ENCODE results near the gene LYZ. TPM values are rescaled to one million over a fixed set of nuclear protein-coding genes. Genes with fewer than 3 reads are reported as not detected.

Gene LYZ
- total RNA-seq, 2 experiments from 2014 or later = not detected

- no peak overlapping the region for H3K4me3 Mint-ChIP-seq
- H3K4me1 Mint-ChIP-seq = peaks cover 4% of the 10 kb centered on the region
- H3K9me3 Mint-ChIP-seq = no peaks in the 10 kb centered on the region
- H3K27ac Mint-ChIP-seq = no peak overlapping the region
- ChIA-PET CTCF (interaction anchor here (1.4 to 3.2 kb wide), 4 partner anchors 10 to 296 kb away, joined by 3 to 14 read pairs (median 6); no protein-coding TSS in a partner anchor), POLR2A (no interaction called here)
- no peak for DNase-seq
- no peaks in the 10 kb centered on the region for H3K36me3 Mint-ChIP-seq (ENCODE audit: low read depth)
- peaks cover 7% of the 10 kb centered on the region for H3K27me3 Mint-ChIP-seq
Measured at GRCh38 chr12:69343357-69343756, 4.8 kb upstream of the LYZ start.

GRCh38 chr12:69343885-69344612, 4.1 kb upstream of the LYZ start:
- Mint-ChIP-seq H3K27ac (no peak overlapping the region), H3K4me1 (peaks cover 5% of the 10 kb centered on the region), H3K27me3 (peaks cover 8% of the 10 kb centered on the region), H3K9me3 (no peaks in the 10 kb centered on the region), H3K36me3 (ENCODE audit: low read depth) (no peaks in the 10 kb centered on the region), H3K4me3 (no peak overlapping the region)
- DNase-seq = no peak
- ChIA-PET POLR2A (no interaction called here), CTCF (interaction anchor here (1.4 to 1.6 kb wide), 2 partner anchors 14 to 295 kb away, joined by 3 to 4 read pairs; no protein-coding TSS in a partner anchor)

- H3K36me3 Mint-ChIP-seq (ENCODE audit: low read depth) = no peaks in the 10 kb centered on the region
- no peaks in the 10 kb centered on the region for H3K9me3 Mint-ChIP-seq
- no peak overlapping the region for H3K27ac Mint-ChIP-seq
- H3K4me3 Mint-ChIP-seq = no peak overlapping the region
- ChIA-PET POLR2A (no interaction called here), CTCF (no interaction called here)
- peaks cover 5% of the 10 kb centered on the region for H3K4me1 Mint-ChIP-seq
- peaks cover 9% of the 10 kb centered on the region for H3K27me3 Mint-ChIP-seq
- no peak for DNase-seq
Measured at GRCh38 chr12:69345077-69345476, 3.1 kb upstream of the LYZ start.

GRCh38 chr12:69345742-69346141, 2.4 kb upstream of the LYZ start:
- DNase-seq = no peak
- CTCF ChIA-PET = no interaction called here
- POLR2A ChIA-PET = no interaction called here
- peaks cover 5% of the 10 kb centered on the region for H3K4me1 Mint-ChIP-seq
- H3K4me3 Mint-ChIP-seq = no peak overlapping the region
- no peak overlapping the region for H3K27ac Mint-ChIP-seq
- peaks cover 9% of the 10 kb centered on the region for H3K27me3 Mint-ChIP-seq
- no peaks in the 10 kb centered on the region for H3K9me3 Mint-ChIP-seq
- no peaks in the 10 kb centered on the region for H3K36me3 Mint-ChIP-seq (ENCODE audit: low read depth)

GRCh38 chr12:69350002-69350626, 1.9 kb downstream of the LYZ start:
- peaks cover 14% of the 10 kb centered on the region for H3K27me3 Mint-ChIP-seq
- no peaks in the 10 kb centered on the region for H3K9me3 Mint-ChIP-seq
- no peak overlapping the region for H3K27ac Mint-ChIP-seq
- no peaks in the 10 kb centered on the region for H3K36me3 Mint-ChIP-seq (ENCODE audit: low read depth)
- ChIA-PET POLR2A (no interaction called here), CTCF (no interaction called here)
- H3K4me1 Mint-ChIP-seq = peaks cover 5% of the 10 kb centered on the region
- DNase-seq = no peak
- H3K4me3 Mint-ChIP-seq = no peak overlapping the region

GRCh38 chr12:69350777-69351176, 2.6 kb downstream of the LYZ start:
- no peaks in the 10 kb centered on the region for H3K9me3 Mint-ChIP-seq
- no peaks in the 10 kb centered on the region for H3K36me3 Mint-ChIP-seq (ENCODE audit: low read depth)
- no peak overlapping the region for H3K27ac Mint-ChIP-seq
- peaks cover 5% of the 10 kb centered on the region for H3K4me1 Mint-ChIP-seq
- ChIA-PET POLR2A (no interaction called here), CTCF (interaction anchor here (0.5 kb wide), 1 partner anchor 9 kb away, joined by 3 read pairs; no protein-coding TSS in a partner anchor)
- DNase-seq = no peak
- H3K4me3 Mint-ChIP-seq = no peak overlapping the region
- peaks cover 14% of the 10 kb centered on the region for H3K27me3 Mint-ChIP-seq

GRCh38 chr12:69351462-69352236, 3.5 kb downstream of the LYZ start:
- Mint-ChIP-seq H3K27ac (no peak overlapping the region), H3K36me3 (ENCODE audit: low read depth) (no peaks in the 10 kb centered on the region), H3K27me3 (peaks cover 14% of the 10 kb centered on the region), H3K4me3 (no peak overlapping the region), H3K9me3 (no peaks in the 10 kb centered on the region), H3K4me1 (peaks cover 5% of the 10 kb centered on the region)
- DNase-seq = no peak
- POLR2A ChIA-PET = no interaction called here
- CTCF ChIA-PET = interaction anchor here (0.7 to 1.7 kb wide), 2 partner anchors 21 to 387 kb away, joined by 3 read pairs; partner anchors contain the start of gene RAB3IP

- DNase-seq = no peak
- peaks cover 14% of the 10 kb centered on the region for H3K27me3 Mint-ChIP-seq
- ChIA-PET CTCF (interaction anchor here (1.7 kb wide), 1 partner anchor 386 kb away, joined by 3 read pairs; the partner anchor contains the start of gene RAB3IP), POLR2A (no interaction called here)
- no peaks in the 10 kb centered on the region for H3K9me3 Mint-ChIP-seq
- H3K27ac Mint-ChIP-seq = no peak overlapping the region
- H3K36me3 Mint-ChIP-seq (ENCODE audit: low read depth) = no peaks in the 10 kb centered on the region
- H3K4me3 Mint-ChIP-seq = no peak overlapping the region
- peaks cover 10% of the 10 kb centered on the region for H3K4me1 Mint-ChIP-seq
Measured at GRCh38 chr12:69352904-69353303, 4.7 kb downstream of the LYZ start.

- no peak for DNase-seq
- ChIA-PET POLR2A (no interaction called here), CTCF (no interaction called here)
- Mint-ChIP-seq H3K4me1 (peaks cover 14% of the 10 kb centered on the region), H3K4me3 (no peak overlapping the region), H3K27me3 (peaks cover 9% of the 10 kb centered on the region), H3K36me3 (ENCODE audit: low read depth) (no peaks in the 10 kb centered on the region), H3K9me3 (no peaks in the 10 kb centered on the region), H3K27ac (no peak overlapping the region)
Measured at GRCh38 chr12:69354172-69354555, 6.0 kb downstream of the LYZ start.

GRCh38 chr12:69354556-69355187, 6.5 kb downstream of the LYZ start:
- Mint-ChIP-seq H3K9me3 (no peaks in the 10 kb centered on the region), H3K36me3 (ENCODE audit: low read depth) (no peaks in the 10 kb centered on the region), H3K27ac (no peak overlapping the region), H3K4me3 (no peak overlapping the region), H3K4me1 (peaks cover 18% of the 10 kb centered on the region), H3K27me3 (peaks cover 9% of the 10 kb centered on the region)
- ChIA-PET CTCF (no interaction called here), POLR2A (no interaction called here)
- no peak for DNase-seq

- Mint-ChIP-seq H3K36me3 (ENCODE audit: low read depth) (peaks cover 4% of the 10 kb centered on the region), H3K27ac (no peak overlapping the region), H3K27me3 (peaks cover 8% of the 10 kb centered on the region), H3K4me1 (peaks cover 24% of the 10 kb centered on the region), H3K4me3 (no peak overlapping the region), H3K9me3 (no peaks in the 10 kb centered on the region)
- no peak for DNase-seq
- ChIA-PET CTCF (no interaction called here), POLR2A (no interaction called here)
Measured at GRCh38 chr12:69355363-69356028, 7.3 kb downstream of the LYZ start.

GRCh38 chr12:69359531-69360347, 11.6 kb downstream of the LYZ start, which contains the start of gene YEATS4:
YEATS4 (plus strand) TSS chr12:69359743; CDS start chr12:69359973, 230 bp downstream.
- peak; percentile 92 for DNase-seq
- Mint-ChIP-seq H3K9me3 (no peaks in the 10 kb centered on the region), H3K4me1 (peaks cover 38% of the 10 kb centered on the region), H3K27me3 (peaks cover 2% of the 10 kb centered on the region), H3K36me3 (ENCODE audit: low read depth) (peaks cover 20% of the 10 kb centered on the region), H3K27ac (peak within 1 kb of the TSS; percentile 99), H3K4me3 (peak within 1 kb of the TSS; percentile 97)
- ChIA-PET POLR2A (interaction anchor here (0.6 kb wide), 1 partner anchor 224 kb away, joined by 3 read pairs; no protein-coding TSS in a partner anchor), CTCF (interaction anchor here (0.6 to 1.0 kb wide), 4 partner anchors 26 to 376 kb away, joined by 3 to 4 read pairs (median 3); no protein-coding TSS in a partner anchor)

Data from activated CD4-positive, alpha-beta T cell treated with anti-CD3 and anti-CD28 coated beads, Interleukin-2, amount 10 ng/mL, durations not matched to agents 7 days and 5 days (primary cell).